ENCODE data around the gene HIPK2. TPM values are rescaled to one million over a fixed set of nuclear protein-coding genes. Genes with fewer than 3 reads are reported as not detected.

The HIPK2 gene
- total RNA-seq, 1 donor from 2014 or later, result 61.5 TPM

GRCh38 chr7:139702811-139703486 lies 74.8 kb downstream of the HIPK2 start:
- peaks cover 16% of the 10 kb centered on the region for H3K4me1 Mint-ChIP-seq
- H3K27me3 Mint-ChIP-seq (ENCODE audit: low read depth), result no peaks in the 10 kb centered on the region
- TF ChIP-seq, protein P1, sequence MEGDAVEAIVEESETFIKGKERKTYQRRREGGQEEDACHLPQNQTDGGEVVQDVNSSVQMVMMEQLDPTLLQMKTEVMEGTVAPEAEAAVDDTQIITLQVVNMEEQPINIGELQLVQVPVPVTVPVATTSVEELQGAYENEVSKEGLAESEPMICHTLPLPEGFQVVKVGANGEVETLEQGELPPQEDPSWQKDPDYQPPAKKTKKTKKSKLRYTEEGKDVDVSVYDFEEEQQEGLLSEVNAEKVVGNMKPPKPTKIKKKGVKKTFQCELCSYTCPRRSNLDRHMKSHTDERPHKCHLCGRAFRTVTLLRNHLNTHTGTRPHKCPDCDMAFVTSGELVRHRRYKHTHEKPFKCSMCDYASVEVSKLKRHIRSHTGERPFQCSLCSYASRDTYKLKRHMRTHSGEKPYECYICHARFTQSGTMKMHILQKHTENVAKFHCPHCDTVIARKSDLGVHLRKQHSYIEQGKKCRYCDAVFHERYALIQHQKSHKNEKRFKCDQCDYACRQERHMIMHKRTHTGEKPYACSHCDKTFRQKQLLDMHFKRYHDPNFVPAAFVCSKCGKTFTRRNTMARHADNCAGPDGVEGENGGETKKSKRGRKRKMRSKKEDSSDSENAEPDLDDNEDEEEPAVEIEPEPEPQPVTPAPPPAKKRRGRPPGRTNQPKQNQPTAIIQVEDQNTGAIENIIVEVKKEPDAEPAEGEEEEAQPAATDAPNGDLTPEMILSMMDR (conservative IDR thresholded peaks at IDR 0.05), result no peak
- no peaks in the 10 kb centered on the region for H3K9me3 Mint-ChIP-seq
- H3K4me3 Mint-ChIP-seq, result no peak overlapping the region
- H3K36me3 Mint-ChIP-seq (ENCODE audit: low read depth), result no peaks in the 10 kb centered on the region
- H3K27ac Mint-ChIP-seq (ENCODE audit: unreplicated experiment), result peak overlapping the region; percentile 78
- no peak for DNase-seq (ENCODE audit: low read depth, low spot score)

DNA sequence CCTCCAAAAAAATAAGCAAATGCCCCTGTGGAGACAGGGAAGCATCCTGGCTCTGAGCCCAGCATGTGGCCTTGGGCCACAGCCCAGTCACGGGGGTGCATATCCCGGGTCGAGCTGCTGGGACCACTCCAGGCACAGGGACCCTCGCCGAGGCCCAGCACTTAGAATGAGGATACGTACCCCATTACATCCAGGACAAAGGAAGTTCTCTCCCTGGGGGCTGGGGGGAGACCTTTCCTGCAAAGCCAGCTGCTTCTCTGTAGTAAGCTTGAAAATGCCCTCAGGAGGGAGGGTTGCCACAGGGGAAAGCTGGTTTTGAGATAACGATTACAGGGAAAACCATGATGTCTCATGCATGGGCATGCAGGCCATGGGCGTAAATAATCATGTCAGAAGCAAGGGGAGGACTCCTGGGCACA lies 75.5 kb downstream of the HIPK2 start:
- DNase-seq (ENCODE audit: low read depth, low spot score), result no peak
- no peaks in the 10 kb centered on the region for H3K9me3 Mint-ChIP-seq
- TF ChIP-seq, protein P1 (conservative IDR thresholded peaks at IDR 0.05), result no peak
- H3K27ac Mint-ChIP-seq (ENCODE audit: unreplicated experiment), result peak overlapping the region; percentile 78
- no peak overlapping the region for H3K4me3 Mint-ChIP-seq
- H3K27me3 Mint-ChIP-seq (ENCODE audit: low read depth), result no peaks in the 10 kb centered on the region
- H3K4me1 Mint-ChIP-seq, result peaks cover 16% of the 10 kb centered on the region
- H3K36me3 Mint-ChIP-seq (ENCODE audit: low read depth), result no peaks in the 10 kb centered on the region

- Mint-ChIP-seq H3K27me3 (ENCODE audit: low read depth) (no peaks in the 10 kb centered on the region), H3K4me3 (no peak overlapping the region), H3K9me3 (no peaks in the 10 kb centered on the region), H3K27ac (ENCODE audit: unreplicated experiment) (no peak overlapping the region), H3K4me1 (peaks cover 16% of the 10 kb centered on the region), H3K36me3 (ENCODE audit: low read depth) (no peaks in the 10 kb centered on the region)
- TF ChIP-seq, protein P1 (conservative IDR thresholded peaks at IDR 0.05), result no peak
- DNase-seq (ENCODE audit: low read depth, low spot score), result no peak
Measured at GRCh38 chr7:139701908-139702307, 75.9 kb downstream of the HIPK2 start.

- TF ChIP-seq, protein P1 (conservative IDR thresholded peaks at IDR 0.05), result no peak
- DNase-seq (ENCODE audit: low read depth, low spot score), result no peak
- H3K9me3 Mint-ChIP-seq, result no peaks in the 10 kb centered on the region
- H3K4me3 Mint-ChIP-seq, result no peak overlapping the region
- H3K27ac Mint-ChIP-seq (ENCODE audit: unreplicated experiment), result no peak overlapping the region
- peaks cover 28% of the 10 kb centered on the region for H3K4me1 Mint-ChIP-seq
- no peaks in the 10 kb centered on the region for H3K36me3 Mint-ChIP-seq (ENCODE audit: low read depth)
- H3K27me3 Mint-ChIP-seq (ENCODE audit: low read depth), result no peaks in the 10 kb centered on the region
Measured at GRCh38 chr7:139700505-139701235, 77.1 kb downstream of the HIPK2 start.

- TF ChIP-seq, protein P1 (conservative IDR thresholded peaks at IDR 0.05), result no peak
- no peak overlapping the region for H3K27ac Mint-ChIP-seq (ENCODE audit: unreplicated experiment)
Measured at GRCh38 chr7:139699640-139700504, 77.9 kb downstream of the HIPK2 start.

More at GRCh38 chr7:139699640-139700504, 77.9 kb downstream of the HIPK2 start:
- H3K4me1 Mint-ChIP-seq, result peaks cover 28% of the 10 kb centered on the region
- no peak for DNase-seq (ENCODE audit: low read depth, low spot score)
- no peaks in the 10 kb centered on the region for H3K27me3 Mint-ChIP-seq (ENCODE audit: low read depth)
- H3K9me3 Mint-ChIP-seq, result no peaks in the 10 kb centered on the region
- H3K4me3 Mint-ChIP-seq, result no peak overlapping the region
- no peaks in the 10 kb centered on the region for H3K36me3 Mint-ChIP-seq (ENCODE audit: low read depth)
